Central memory CD8-positive, alpha-beta T cell (primary cell): ENCODE results near the gene PSMC3.
"Not testable (repeated sequence)": the region's sequence is repeated elsewhere in the genome, so short reads cannot be mapped to it uniquely, and the experiment has no call there.

Experiments
- ATAC-seq: fragments of 150-1000 bp; cut with Tn5 transposase; replicated peaks from 2 replicates; pipeline ENCODE4 v1.10.0; 2022; ENCODE audit warnings: mild to moderate bottlenecking, moderate FRiP score, moderate number of reproducible peaks; ENCODE audit not compliant: poor library complexity, severe bottlenecking; ENCODE audit errors: extremely low read depth
- DNase-seq, 2 donors: peaks; one replicate each; pipeline ENCODE4 v3.0.0; 2021; ENCODE audit warnings: low spot score in 2 of 2
- H3K27ac Mint-ChIP-seq: one replicate; pipeline ENCODE4 v1.8.0; 2022; ENCODE audit warnings: low read depth, mild to moderate bottlenecking, moderate library complexity, mixed read lengths
- H3K27me3 Mint-ChIP-seq: one replicate; pipeline ENCODE4 v1.8.0; 2022; ENCODE audit warnings: mixed read lengths
- H3K36me3 Mint-ChIP-seq: one replicate; pipeline ENCODE4 v1.8.0; 2022; ENCODE audit warnings: mild to moderate bottlenecking, moderate library complexity, mixed read lengths; ENCODE audit not compliant: insufficient read depth
- H3K4me1 Mint-ChIP-seq: one replicate; pipeline ENCODE4 v1.8.0; 2022; ENCODE audit warnings: mixed read lengths
- H3K4me3 Mint-ChIP-seq: one replicate; pipeline ENCODE4 v1.8.0; 2022; ENCODE audit warnings: mild to moderate bottlenecking, moderate library complexity, mixed read lengths
- H3K9me3 Mint-ChIP-seq: one replicate; pipeline ENCODE4 v1.8.0; 2022; ENCODE audit warnings: mixed read lengths

PSMC3 gene

DNA sequence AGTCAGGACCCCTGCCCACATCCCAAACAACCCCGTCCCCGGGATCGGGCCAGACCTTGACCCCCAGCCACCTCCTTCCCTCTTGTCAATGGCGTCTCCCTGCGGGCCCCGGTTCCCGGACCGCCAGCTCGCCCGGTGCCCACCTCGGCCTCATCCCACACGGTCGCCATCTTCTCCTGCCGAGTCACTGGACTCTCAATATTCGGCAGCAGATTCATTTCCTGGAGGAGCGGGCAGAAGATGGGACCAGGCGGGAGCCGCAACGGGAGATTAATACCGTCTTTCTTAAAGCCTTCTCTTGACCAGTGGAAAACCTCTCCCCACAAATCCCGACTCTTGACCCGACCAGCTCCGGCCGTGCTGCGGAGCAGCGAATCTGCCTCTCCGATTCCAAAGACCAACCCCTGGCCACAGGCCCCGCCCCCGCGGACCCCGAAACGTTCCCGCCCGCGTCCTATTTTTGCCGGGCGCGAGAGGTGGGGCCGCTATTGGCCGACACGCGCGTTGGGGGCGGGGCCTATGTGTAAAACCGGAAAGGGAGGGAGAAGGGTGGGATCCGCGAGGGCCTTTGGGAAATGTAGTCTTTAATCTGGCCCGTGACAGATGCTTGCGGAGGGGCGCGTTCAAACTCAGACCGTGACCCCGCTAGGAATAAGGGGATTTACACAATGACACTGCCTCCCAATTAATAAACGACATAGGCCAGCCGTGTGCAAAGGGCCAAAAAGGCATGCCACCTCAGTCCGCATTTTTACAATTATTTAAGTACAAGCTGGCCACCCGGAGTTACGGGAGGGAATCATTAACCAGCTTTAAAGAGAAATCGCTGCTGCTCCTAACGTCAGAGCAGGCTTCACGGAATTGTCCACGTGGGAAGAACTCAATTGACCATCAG is at the start of gene PSMC3:
Gene PSMC3 (minus strand): TSS at position 378 of the 895 bp plus-strand sequence. CDS start 160 bp downstream, at position 218.
- Mint-ChIP-seq H3K9me3 (no peaks in the 10 kb centered on the region), H3K27me3 (no peaks in the 10 kb centered on the region), H3K4me3 (peak within 1 kb of the TSS; percentile 100), H3K36me3 (peaks cover 23% of the 10 kb centered on the region), H3K27ac (peak within 1 kb of the TSS; percentile 99), H3K4me1 (peaks cover 22% of the 10 kb centered on the region)
- peak; percentile 93 to 96 for DNase-seq
- peak; percentile 96 for ATAC-seq

DNA sequence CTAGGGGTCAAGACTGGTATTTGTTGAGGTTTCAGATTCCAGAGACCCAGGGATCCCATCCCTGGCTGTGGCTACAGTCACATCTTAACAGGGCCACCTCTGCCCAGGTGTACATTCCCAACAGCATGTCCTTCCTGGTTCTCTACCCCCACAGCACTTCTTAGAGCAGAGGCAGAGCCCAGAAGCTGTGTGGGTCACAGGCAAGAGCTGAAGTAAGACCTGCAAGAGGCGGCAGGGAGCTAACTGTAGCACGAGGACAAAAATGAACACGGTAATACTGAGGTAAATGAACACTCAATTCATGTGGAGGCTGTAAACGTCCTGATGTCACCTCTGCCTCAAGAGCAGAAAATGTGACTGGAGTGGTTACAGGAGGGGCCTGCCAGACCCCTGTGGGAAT is 44.4 kb upstream of the PSMC3 start:
- no peak for ATAC-seq
- H3K4me1 Mint-ChIP-seq: peaks cover 32% of the 10 kb centered on the region
- H3K27ac Mint-ChIP-seq: peak overlapping the region; percentile 67
- H3K4me3 Mint-ChIP-seq: no peak overlapping the region
- no peaks in the 10 kb centered on the region for H3K27me3 Mint-ChIP-seq
- DNase-seq: no peak
- peaks cover 74% of the 10 kb centered on the region for H3K36me3 Mint-ChIP-seq
- H3K9me3 Mint-ChIP-seq: no peaks in the 10 kb centered on the region

DNA sequence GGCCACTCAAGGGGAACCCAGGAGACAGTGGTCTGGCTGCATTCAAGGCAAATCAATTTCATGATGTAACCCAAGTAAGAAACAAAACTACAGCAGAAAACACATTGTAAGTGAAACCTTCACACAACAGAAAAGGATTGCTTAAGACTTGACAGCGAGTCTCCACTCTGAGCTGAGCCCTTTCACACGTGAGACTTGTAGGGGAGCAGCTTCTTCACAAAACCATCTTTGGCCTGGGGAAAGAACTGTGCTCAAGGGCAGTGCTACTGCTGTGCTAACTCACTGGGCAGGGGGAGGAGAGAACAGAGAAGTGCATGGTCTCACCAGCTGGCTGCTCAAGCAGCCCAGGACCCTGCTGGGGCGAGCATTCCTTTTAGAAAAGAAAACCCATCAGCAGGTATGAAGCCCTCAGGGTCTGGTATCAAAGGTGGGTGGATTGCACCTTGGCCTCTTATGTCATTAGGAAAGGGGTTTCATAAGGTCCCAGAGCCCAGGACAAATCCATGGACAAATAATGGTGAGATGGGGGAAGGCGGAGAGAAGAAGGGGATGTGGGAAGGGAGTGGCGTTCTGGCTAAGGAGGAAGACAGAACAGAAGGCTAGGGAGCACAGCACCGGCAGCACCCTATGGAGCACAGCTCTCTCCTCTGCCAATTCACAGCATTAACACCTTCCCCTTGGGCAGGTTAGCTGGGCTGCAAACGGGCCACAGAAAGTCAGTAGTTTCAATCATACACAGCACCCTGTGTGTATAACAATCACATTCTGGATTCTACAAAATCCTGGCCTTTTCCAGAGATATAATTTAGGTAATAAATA is 43.3 kb upstream of the PSMC3 start:
- Mint-ChIP-seq H3K36me3 (peaks cover 67% of the 10 kb centered on the region), H3K4me3 (no peak overlapping the region)

DNA sequence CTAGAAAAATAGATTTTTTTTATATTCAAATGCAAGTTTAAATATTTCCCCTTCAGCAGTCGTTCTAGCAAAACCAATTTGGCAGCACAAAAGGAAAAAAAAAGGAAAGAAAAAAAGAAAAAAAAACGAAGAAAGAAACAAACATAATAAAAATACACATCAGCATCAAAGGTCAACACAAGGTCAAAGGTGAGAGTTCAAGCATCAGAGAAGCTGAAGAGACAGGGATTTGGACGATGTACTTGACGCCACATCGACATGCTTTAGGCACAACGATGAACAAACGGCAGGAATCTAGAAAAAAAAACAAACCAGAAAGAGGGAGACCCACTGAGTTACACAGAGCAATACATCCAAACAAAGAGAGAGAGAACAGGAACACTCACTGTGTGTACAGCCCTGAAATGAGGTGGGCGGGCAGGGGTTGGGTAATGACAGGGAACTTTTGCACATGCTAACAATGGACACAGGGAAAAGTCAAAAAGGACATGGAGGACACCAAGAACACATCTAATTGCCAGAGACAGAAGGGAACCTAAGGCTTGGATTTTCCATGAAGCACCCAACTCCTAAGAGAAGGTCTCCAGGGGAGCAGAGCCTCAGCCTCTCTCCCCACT is 42.5 kb upstream of the PSMC3 start:
- H3K4me1 Mint-ChIP-seq: peaks cover 34% of the 10 kb centered on the region

More for the DNA sequence above, 43.3 kb upstream of the PSMC3 start:
- Mint-ChIP-seq H3K27me3 (no peaks in the 10 kb centered on the region), H3K4me1 (peaks cover 34% of the 10 kb centered on the region), H3K27ac (peak overlapping the region; percentile 79), H3K9me3 (no peaks in the 10 kb centered on the region)
- DNase-seq: no peak
- ATAC-seq: no peak

DNA sequence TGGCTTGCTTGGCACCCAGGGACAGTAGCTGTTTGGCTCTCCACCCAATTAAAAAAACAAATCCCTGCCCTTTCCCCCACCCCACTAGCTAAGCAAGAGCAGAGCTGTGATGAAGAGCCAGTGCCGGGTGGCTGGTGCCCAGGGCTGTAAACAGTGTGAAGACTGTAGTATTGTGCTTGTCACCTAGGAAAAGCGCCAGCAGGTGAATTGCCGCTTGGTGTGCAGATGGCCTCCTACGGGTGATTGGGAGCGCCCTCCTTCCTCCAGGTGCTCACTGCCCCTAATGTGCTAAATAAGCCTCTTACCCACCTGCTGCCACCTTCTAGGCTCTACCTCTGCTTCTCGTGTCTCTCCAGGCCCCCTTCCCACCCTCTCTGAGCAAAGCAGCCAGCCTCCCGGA is 41.1 kb upstream of the PSMC3 start:
- DNase-seq: no peak
- H3K27me3 Mint-ChIP-seq: no peaks in the 10 kb centered on the region
- no peaks in the 10 kb centered on the region for H3K9me3 Mint-ChIP-seq
- H3K4me3 Mint-ChIP-seq: no peak overlapping the region
- H3K4me1 Mint-ChIP-seq: peaks cover 34% of the 10 kb centered on the region
- peaks cover 52% of the 10 kb centered on the region for H3K36me3 Mint-ChIP-seq
- H3K27ac Mint-ChIP-seq: no peak overlapping the region
- ATAC-seq: no peak

More for the DNA sequence above, 42.5 kb upstream of the PSMC3 start:
- H3K4me3 Mint-ChIP-seq: no peak overlapping the region
- H3K27me3 Mint-ChIP-seq: no peaks in the 10 kb centered on the region
- H3K9me3 Mint-ChIP-seq: no peaks in the 10 kb centered on the region
- no peak for DNase-seq
- peaks cover 66% of the 10 kb centered on the region for H3K36me3 Mint-ChIP-seq
- ATAC-seq: no peak
- peak overlapping the region; percentile 79 for H3K27ac Mint-ChIP-seq

DNA sequence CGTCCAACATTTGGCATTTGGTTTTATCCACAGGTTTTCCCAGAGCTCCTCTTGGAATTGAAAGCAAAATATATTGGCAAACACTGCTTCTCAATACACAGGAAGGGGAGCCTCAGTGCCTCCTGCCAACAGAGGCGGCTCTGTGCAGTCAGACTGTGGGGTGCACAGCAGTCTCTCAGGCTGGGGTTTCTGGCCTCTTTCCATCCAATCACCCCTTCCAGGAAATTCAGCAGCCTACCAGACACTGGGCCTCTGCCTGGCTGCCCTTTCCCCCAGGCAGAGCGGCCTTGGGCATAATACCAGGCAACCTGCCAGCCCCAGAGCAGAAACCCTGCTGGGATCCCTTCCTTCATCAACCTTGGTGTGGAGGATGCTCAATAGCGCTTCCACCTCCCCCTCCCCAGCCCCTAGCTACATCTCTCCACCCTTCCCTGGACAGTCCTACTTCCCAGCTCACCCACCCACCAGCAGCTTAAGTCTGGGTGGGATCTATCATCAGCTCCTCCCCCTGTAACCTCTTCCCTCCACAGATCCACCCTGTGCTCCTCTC is 40.5 kb upstream of the PSMC3 start:
- Mint-ChIP-seq H3K27me3 (no peaks in the 10 kb centered on the region), H3K9me3 (no peaks in the 10 kb centered on the region), H3K4me1 (peaks cover 34% of the 10 kb centered on the region), H3K27ac (no peak overlapping the region), H3K4me3 (no peak overlapping the region), H3K36me3 (peaks cover 50% of the 10 kb centered on the region)
- DNase-seq: no peak
- no peak for ATAC-seq

DNA sequence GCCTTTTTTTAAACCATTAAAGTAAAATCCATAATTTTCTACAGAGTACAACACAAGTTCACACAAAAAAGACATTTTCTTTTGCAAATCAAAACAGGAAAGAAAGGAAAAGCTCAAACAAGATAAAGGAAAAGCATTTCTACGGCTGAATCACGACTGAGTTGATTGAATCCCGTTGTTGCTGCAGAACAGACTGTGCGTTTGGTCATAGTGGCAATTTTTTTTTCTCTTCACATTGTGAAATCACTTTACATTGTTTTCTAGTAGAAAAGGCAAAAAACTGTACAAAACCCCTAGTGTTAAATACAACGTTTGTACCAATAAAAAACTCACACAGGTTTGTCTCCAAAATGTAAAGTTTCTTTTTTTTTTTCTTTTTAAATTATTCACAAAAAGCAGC is 40.0 kb upstream of the PSMC3 start:
- DNase-seq: no peak
- ATAC-seq: no peak
- peaks cover 34% of the 10 kb centered on the region for H3K4me1 Mint-ChIP-seq
- H3K27me3 Mint-ChIP-seq: no peaks in the 10 kb centered on the region
- peaks cover 48% of the 10 kb centered on the region for H3K36me3 Mint-ChIP-seq
- no peak overlapping the region for H3K4me3 Mint-ChIP-seq
- H3K27ac Mint-ChIP-seq: no peak overlapping the region
- no peaks in the 10 kb centered on the region for H3K9me3 Mint-ChIP-seq

DNA sequence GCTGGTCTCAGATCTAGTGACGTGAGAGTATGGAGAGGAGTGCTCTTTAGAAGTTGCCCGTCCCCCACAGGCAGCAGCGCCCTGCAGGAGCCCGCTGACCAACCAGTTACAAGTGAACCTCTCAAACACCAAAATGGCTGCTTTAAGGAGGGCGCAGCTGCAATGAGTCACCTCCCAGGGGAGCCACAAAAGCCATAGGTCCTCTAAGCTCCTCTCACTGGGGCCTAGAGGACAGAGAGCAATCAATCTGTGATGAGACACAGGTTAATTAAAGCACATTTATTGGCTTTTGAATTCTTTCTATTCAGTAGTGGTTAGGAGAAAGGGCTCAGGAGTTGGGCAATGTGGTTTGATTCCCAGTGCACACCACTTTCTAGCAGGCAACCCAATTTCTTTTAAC is 38.2 kb upstream of the PSMC3 start:
- H3K4me3 Mint-ChIP-seq: no peak overlapping the region
- no peaks in the 10 kb centered on the region for H3K27me3 Mint-ChIP-seq
- peaks cover 32% of the 10 kb centered on the region for H3K4me1 Mint-ChIP-seq
- no peaks in the 10 kb centered on the region for H3K9me3 Mint-ChIP-seq
- ATAC-seq: no peak
- DNase-seq: no peak
- peaks cover 37% of the 10 kb centered on the region for H3K36me3 Mint-ChIP-seq
- no peak overlapping the region for H3K27ac Mint-ChIP-seq

DNA sequence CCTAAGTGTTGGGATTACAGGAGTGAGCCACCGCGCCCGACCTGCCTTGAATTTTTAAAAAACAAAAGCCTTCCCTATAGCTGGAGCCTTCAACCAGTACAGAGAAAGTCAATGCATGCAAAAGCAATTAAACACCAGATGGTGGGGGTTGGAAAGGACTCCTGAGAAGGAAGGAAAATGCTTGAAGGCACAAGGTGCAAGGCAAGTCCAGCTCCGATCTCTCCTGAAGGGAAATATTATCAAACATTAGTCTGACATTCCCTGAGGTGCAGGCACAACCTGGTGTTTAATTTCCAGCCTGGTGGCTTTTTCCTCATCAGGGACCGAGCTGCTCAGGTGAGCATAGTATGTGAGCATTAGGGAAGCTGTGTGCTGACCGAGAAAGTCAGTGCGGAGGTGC is 35.6 kb upstream of the PSMC3 start:
- no peak for DNase-seq
- H3K9me3 Mint-ChIP-seq: no peaks in the 10 kb centered on the region
- H3K27me3 Mint-ChIP-seq: no peaks in the 10 kb centered on the region
- peaks cover 16% of the 10 kb centered on the region for H3K36me3 Mint-ChIP-seq
- H3K4me1 Mint-ChIP-seq: peaks cover 6% of the 10 kb centered on the region
- no peak overlapping the region for H3K27ac Mint-ChIP-seq
- no peak overlapping the region for H3K4me3 Mint-ChIP-seq
- ATAC-seq: no peak

DNA sequence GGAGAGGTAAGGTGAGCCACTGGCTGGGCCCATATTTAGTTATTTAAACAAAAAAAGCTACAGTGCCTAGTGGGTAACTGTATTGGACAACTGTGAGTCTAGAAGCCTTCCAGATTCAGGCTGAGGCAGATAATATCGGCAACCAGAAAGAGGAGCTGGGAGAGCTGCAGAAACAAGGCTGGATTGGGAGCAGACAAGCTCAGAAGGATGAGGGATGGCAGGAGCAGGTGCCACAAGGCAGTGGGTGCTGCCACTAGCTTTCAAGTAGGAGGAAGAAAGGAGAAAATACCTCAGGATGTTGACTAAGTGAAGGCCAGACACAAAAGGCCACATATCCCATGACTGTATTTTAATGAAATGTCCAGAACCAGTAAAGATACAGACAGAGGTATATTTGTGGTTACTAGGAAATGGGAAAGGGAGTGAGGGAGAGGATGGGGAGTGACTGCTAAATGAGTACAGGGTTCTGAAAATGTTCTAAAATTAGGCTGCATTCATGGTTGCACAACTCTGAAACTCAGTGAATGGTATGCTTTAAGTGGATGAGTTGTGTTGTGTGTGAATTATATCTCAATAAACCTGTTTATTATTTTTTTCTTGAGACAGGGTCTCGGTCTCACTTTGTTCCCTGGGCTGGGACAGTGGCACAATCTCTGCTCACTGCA is 34.5 kb upstream of the PSMC3 start:
- Mint-ChIP-seq H3K4me3 (no peak overlapping the region), H3K9me3 (no peaks in the 10 kb centered on the region), H3K27me3 (no peaks in the 10 kb centered on the region), H3K36me3 (peaks cover 14% of the 10 kb centered on the region), H3K4me1 (peaks cover 6% of the 10 kb centered on the region), H3K27ac (peak overlapping the region; percentile 23)
- ATAC-seq: no peak
- no peak for DNase-seq

DNA sequence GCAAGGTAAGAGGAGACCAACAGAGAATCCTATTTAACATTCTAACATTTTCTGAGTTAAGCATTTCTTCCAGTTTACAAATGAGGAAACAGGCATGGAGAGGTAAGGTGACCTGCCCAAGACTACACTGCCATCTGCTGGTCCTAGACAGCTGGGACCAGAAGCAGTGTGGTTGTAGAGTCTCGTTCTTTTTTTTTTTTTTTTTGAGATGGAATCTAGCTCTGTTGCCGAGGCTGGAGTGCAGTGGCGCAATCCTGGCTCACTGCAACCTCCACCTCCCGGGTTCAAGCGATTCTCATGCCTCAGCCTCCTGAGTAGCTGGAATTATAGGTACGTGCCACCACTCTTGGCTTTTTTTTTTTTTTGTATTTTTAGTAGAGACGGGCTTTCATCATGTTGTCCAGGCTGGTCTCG is 28.0 kb upstream of the PSMC3 start:
- not testable (repeated sequence) for H3K4me3 Mint-ChIP-seq, H3K27me3 Mint-ChIP-seq, H3K27ac Mint-ChIP-seq, H3K36me3 Mint-ChIP-seq, H3K4me1 Mint-ChIP-seq, H3K9me3 Mint-ChIP-seq
- ATAC-seq: peak; percentile 96
- DNase-seq: peak; percentile 19 to 47

DNA sequence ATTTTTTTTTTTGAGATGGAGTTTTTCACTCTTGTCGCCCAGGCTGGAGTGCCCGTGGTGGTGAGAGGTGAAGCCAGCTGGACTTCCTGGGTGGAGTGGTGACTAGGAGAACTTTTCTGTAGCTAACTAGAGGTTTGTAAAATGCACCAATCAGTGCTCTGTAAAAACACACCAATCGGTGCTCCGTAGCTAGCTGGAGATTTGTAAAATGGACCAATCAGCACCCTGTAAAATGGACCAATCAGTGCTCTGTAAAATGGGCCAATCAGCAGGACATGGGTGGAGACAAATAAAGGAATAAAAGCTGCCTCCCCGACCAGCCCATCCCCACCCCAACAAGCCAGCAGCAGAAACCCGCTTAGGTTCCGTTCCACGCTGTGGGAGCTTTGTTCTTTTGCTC is 27.1 kb upstream of the PSMC3 start:
- Mint-ChIP-seq H3K27me3 (no peaks in the 10 kb centered on the region), H3K9me3 (no peaks in the 10 kb centered on the region), H3K36me3 (peaks cover 6% of the 10 kb centered on the region), H3K4me3 (no peak overlapping the region), H3K27ac (no peak overlapping the region), H3K4me1 (peaks cover 5% of the 10 kb centered on the region)
- ATAC-seq: no peak
- DNase-seq: no peak
